Measurements from ENCODE around the gene TAB2. TPM values are rescaled to one million over a fixed set of nuclear protein-coding genes. Genes with fewer than 3 reads are reported as not detected.

The TAB2 gene
- total RNA-seq, 4 donors from 2014 or later, result 80.2 to 98.8 (median 91.2) TPM

DNA sequence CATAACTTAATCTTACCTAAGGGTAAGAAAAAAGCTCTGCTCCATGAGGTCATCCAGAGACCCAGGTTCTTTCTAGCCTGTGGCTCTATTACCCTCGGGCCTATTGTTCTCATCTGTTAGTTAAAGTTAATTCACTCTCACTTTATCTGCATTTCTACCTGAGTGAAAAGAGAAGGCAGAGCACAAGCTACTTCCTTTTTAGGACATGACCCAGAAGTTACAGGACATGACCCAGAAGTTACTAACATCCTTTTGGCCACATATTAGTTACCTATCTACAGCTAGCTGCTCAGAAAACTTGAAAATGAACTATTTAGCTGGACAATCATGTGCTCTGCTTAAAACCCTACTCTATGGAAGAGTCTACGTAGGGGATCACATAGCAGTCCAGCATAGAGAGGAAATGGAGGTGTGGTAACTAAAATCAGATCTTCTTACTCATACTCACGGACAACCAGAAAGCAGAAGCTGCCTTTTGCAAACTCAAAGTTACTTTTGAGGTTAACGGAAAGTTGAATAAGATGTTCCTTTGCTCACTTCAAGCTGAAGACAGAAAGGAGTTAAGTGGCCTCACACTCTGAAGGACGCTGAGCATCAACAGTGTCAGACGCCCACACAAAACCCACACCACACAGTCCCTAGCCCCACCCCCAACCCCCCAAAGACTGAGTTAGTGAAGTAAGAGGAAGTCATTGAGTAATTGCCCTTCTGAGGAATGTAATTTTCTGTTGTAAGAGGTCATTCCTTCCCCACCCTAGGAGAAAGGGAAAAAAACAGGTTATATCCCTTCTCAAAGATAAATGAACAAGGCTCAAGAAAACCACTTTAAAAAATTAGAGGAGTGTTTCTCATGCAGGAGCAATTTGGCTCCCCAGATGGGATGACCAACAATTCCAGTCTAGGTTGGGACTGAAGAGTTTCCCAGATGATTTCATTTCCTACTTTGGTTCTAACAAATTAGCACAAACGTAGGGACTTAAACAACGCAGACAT is 45.9 kb upstream of the TAB2 start:
- Histone ChIP-seq H3K4me1 (no peaks in the 10 kb centered on the region), H3K27me3 (no peaks in the 10 kb centered on the region), H3K4me3 (no peak overlapping the region), H3K27ac (replicated peaks in 1 of 4) (no peak overlapping the region), H3K9me3 (no peaks in the 10 kb centered on the region), H3K36me3 (no peaks in the 10 kb centered on the region)
- intact Hi-C loops (cut with DNase I), result no loop called here
- no peak for DNase-seq (ENCODE audit: extremely low spot score)
- 73% methylated on average over 8 of the region's 8 CpGs for WGBS
- no peak for TF ChIP-seq EP300 (IDR thresholded peaks at IDR 0.05)
- TF ChIP-seq POLR2A (IDR thresholded peaks at IDR 0.05; ENCODE audit: low read depth), result no peak
- TF ChIP-seq, protein P1, sequence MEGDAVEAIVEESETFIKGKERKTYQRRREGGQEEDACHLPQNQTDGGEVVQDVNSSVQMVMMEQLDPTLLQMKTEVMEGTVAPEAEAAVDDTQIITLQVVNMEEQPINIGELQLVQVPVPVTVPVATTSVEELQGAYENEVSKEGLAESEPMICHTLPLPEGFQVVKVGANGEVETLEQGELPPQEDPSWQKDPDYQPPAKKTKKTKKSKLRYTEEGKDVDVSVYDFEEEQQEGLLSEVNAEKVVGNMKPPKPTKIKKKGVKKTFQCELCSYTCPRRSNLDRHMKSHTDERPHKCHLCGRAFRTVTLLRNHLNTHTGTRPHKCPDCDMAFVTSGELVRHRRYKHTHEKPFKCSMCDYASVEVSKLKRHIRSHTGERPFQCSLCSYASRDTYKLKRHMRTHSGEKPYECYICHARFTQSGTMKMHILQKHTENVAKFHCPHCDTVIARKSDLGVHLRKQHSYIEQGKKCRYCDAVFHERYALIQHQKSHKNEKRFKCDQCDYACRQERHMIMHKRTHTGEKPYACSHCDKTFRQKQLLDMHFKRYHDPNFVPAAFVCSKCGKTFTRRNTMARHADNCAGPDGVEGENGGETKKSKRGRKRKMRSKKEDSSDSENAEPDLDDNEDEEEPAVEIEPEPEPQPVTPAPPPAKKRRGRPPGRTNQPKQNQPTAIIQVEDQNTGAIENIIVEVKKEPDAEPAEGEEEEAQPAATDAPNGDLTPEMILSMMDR (IDR thresholded peaks at IDR 0.05), result no peak
- no peak for TF ChIP-seq POLR2AphosphoS5 (IDR thresholded peaks at IDR 0.05)

DNA sequence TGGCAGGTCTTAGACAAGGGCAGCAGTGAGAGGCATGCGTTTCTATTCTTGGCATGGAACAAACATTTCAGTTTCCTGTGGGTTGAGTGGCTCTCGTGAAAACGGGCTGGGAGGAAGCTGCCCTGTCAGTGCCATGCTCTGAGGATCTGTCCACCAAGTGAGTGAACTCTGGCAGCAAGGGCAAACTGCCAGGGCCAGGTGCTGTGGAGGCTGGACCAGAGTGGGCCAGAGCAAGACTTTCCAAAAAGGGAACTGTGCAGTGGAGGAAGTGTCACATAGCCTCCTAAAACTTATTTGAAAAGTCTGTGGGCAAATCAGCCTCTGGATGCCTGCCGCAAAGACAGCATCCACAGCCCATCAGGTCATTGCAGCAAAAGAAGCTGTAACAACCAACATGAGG is 44.2 kb upstream of the TAB2 start:
- TF ChIP-seq EP300 (IDR thresholded peaks at IDR 0.05) (no peak), POLR2AphosphoS5 (IDR thresholded peaks at IDR 0.05) (no peak), POLR2A (IDR thresholded peaks at IDR 0.05; ENCODE audit: low read depth) (no peak)
- TF ChIP-seq, protein P1 (IDR thresholded peaks at IDR 0.05), result no peak
- H3K9me3 ChIP-seq, result no peaks in the 10 kb centered on the region
- 65% methylated on average over 4 of the region's 4 CpGs for WGBS
- intact Hi-C loops (cut with DNase I), result no loop called here
- H3K27ac ChIP-seq (replicated peaks in 1 of 4), result no peak overlapping the region
- no peak for DNase-seq (ENCODE audit: extremely low spot score)
- H3K36me3 ChIP-seq, result no peaks in the 10 kb centered on the region
- H3K4me3 ChIP-seq, result no peak overlapping the region
- H3K27me3 ChIP-seq, result no peaks in the 10 kb centered on the region
- no peaks in the 10 kb centered on the region for H3K4me1 ChIP-seq

DNA sequence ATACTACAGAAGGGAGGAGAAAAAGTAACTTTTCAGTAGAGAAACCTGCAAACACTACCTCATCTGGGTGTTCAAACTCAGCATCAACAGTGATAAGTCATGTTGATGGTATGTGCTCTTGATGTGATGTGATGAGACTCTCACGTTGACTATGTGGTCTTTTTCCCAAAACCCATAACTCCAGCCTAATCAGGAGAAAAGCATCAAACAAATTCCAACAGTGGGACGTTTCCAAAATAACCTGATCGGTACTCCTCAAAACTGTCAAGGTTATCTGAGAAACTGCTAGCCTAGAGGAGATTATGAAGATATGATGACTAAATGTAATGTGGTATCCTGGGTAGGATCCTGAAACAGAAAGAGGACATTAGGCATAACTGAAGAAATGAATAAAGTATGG is 41.9 kb upstream of the TAB2 start:
- Histone ChIP-seq H3K9me3 (no peaks in the 10 kb centered on the region), H3K27ac (replicated peaks in 1 of 4) (no peak overlapping the region), H3K36me3 (no peaks in the 10 kb centered on the region), H3K27me3 (no peaks in the 10 kb centered on the region), H3K4me3 (no peak overlapping the region), H3K4me1 (no peaks in the 10 kb centered on the region)
- no peak for DNase-seq (ENCODE audit: extremely low spot score)
- intact Hi-C loops (cut with DNase I), result no loop called here
- no peak for TF ChIP-seq EP300 (IDR thresholded peaks at IDR 0.05)
- TF ChIP-seq POLR2A (IDR thresholded peaks at IDR 0.05; ENCODE audit: low read depth), result no peak
- TF ChIP-seq, protein P1 (IDR thresholded peaks at IDR 0.05), result no peak
- no peak for TF ChIP-seq POLR2AphosphoS5 (IDR thresholded peaks at IDR 0.05)
- WGBS, result 93% methylated on average over 3 of the region's 3 CpGs

DNA sequence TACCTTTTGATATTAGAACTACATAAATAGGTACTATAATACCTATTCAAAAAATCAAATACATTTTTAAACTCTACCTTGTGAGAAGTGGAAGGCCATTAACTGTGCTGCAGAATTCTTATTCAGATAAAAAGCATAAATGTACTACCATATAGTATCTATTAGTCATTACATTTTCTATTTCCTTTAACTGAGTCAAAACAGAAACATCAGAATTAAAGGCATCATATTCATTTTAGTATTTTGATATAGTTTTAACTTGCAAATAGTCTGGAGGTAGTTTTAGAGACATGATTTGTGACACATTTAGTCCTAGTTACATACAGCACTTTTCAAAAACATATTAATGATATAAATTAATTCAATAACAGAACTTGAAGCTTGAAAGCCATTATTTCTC is 39.9 kb upstream of the TAB2 start:
- Histone ChIP-seq H3K4me1 (no peaks in the 10 kb centered on the region), H3K36me3 (no peaks in the 10 kb centered on the region), H3K27ac (replicated peaks in 1 of 4) (no peak overlapping the region), H3K9me3 (no peaks in the 10 kb centered on the region), H3K27me3 (no peaks in the 10 kb centered on the region), H3K4me3 (no peak overlapping the region)
- TF ChIP-seq EP300 (IDR thresholded peaks at IDR 0.05) (no peak), POLR2AphosphoS5 (IDR thresholded peaks at IDR 0.05) (no peak), POLR2A (IDR thresholded peaks at IDR 0.05; ENCODE audit: low read depth) (no peak)
- TF ChIP-seq, protein P1 (IDR thresholded peaks at IDR 0.05), result no peak
- intact Hi-C loops (cut with DNase I), result no loop called here
- no peak for DNase-seq (ENCODE audit: extremely low spot score)

Data from esophagus muscularis mucosa (tissue), 4 donors.